Endothelial cell of umbilical vein (primary cell): ENCODE measurements around the gene PARN. TPM values are rescaled to one million over a fixed set of nuclear protein-coding genes. Genes with fewer than 3 reads are reported as not detected.

Experiments used
- BruUV-seq: library from RNA; stranded (reverse); fragments of 400-500 nt; replicated peaks from 2 replicates; lab custom pipeline; 2021; lab: Mats Ljungman, UMichigan
- CTCF ChIA-PET: fragments of 300-600, 350-600 bp; sonication (Branson Sonifier 250); formaldehyde crosslinking; loops from one replicate; lab custom pipeline; 2021; ENCODE audit warnings: antibody characterized with exemption, inconsistent platforms; lab: Charles Lee
- POLR2A ChIA-PET: fragments of 300-600, 350-600 bp; sonication (Branson Sonifier 250); formaldehyde crosslinking; loops from one replicate; lab custom pipeline; 2021; ENCODE audit warnings: antibody characterized with exemption, inconsistent platforms; lab: Charles Lee
- DNase-seq: peaks from one replicate; pipeline ENCODE4 v3.0.0-alpha.2; 2011; ENCODE audit warnings: low read depth, low spot score
- FAIRE-seq: peaks from 2 replicates; lab custom pipeline; 2011; peaks lifted over from hg19 to GRCh38; lab: Jason Lieb, UNC
- H2AFZ ChIP-seq: 2 replicates; pipeline ENCODE4 v1.6.0; 2012; ENCODE audit warnings: low read depth, low read length, control low read depth, inconsistent platforms
- H3K27ac ChIP-seq: 2 replicates; pipeline ENCODE4 v1.5.1; 2011; ENCODE audit warnings: low read depth, mild to moderate bottlenecking, control low read depth, low read length, moderate library complexity; ENCODE audit not compliant: insufficient read depth
- H3K27me3 ChIP-seq, 2 experiments: 2 replicates each; pipeline versions ENCODE4 v1.6.0 to v1.6.1; 2011; ENCODE audit warnings: low read length in 2 of 2, mixed read lengths in 1 of 2; ENCODE audit not compliant: control insufficient read depth in 2 of 2, insufficient read depth in 2 of 2
- H3K36me3 ChIP-seq, 2 experiments: 2 replicates in 1 of 2; 3 replicates in 1 of 2; pipeline ENCODE4 v1.5.1; 2011; ENCODE audit warnings: low read length in 2 of 2, mild to moderate bottlenecking in 1 of 2, moderate library complexity in 1 of 2; ENCODE audit not compliant: control insufficient read depth in 2 of 2, insufficient read depth in 2 of 2; ENCODE audit errors: extremely low read depth in 1 of 2
- H3K4me1 ChIP-seq: 3 replicates; pipeline ENCODE4 v1.5.1; 2011; ENCODE audit warnings: mild to moderate bottlenecking, low read length; ENCODE audit not compliant: control insufficient read depth, insufficient read depth; ENCODE audit errors: extremely low read depth
- H3K4me2 ChIP-seq: 2 replicates; pipeline ENCODE4 v1.6.1; 2011; ENCODE audit warnings: low read length, control low read depth, mixed read lengths; ENCODE audit not compliant: insufficient read depth
- H3K4me3 ChIP-seq, 3 experiments: fragments of 200-600 bp in 1 of 3; sonication (generic), shearing (Covaris generic) in 1 of 3; replicated peaks in 1 of 3; 2 replicates each; pipeline ENCODE4 v1.5.1; 2011 to 2016; ENCODE audit warnings: control low read depth in 3 of 3, low read length in 3 of 3, mild to moderate bottlenecking in 2 of 3, inconsistent platforms in 1 of 3, low read depth in 1 of 3, moderate library complexity in 1 of 3; ENCODE audit not compliant: insufficient read depth in 1 of 3
- H3K79me2 ChIP-seq: 2 replicates; pipeline ENCODE4 v1.6.0; 2012; ENCODE audit warnings: low read length, inconsistent platforms; ENCODE audit not compliant: control insufficient read depth, insufficient read depth
- H3K9ac ChIP-seq: replicated peaks from 2 replicates; pipeline ENCODE3; 2011; ENCODE audit warnings: low read length, control low read depth; ENCODE audit not compliant: insufficient read depth; ENCODE audit errors: extremely low read depth
- H3K9me1 ChIP-seq: replicated peaks from 3 replicates; pipeline ENCODE4 v1.6.0; 2011; ENCODE audit warnings: mild to moderate bottlenecking, low read length; ENCODE audit not compliant: control insufficient read depth, insufficient read depth; ENCODE audit errors: extremely low read depth
- H3K9me3 ChIP-seq: replicated peaks from 2 replicates; pipeline ENCODE4 v1.5.1; 2012; ENCODE audit warnings: low read length, inconsistent platforms; ENCODE audit not compliant: control insufficient read depth, insufficient read depth
- H4K20me1 ChIP-seq: replicated peaks from 2 replicates; pipeline ENCODE3; 2011; ENCODE audit warnings: mild to moderate bottlenecking, low read length; ENCODE audit not compliant: control insufficient read depth, insufficient read depth; ENCODE audit errors: extremely low read depth
- EZH2 ChIP-seq: IDR thresholded peaks from 2 replicates; pipeline ENCODE4 v1.6.1; 2012; ENCODE audit warnings: borderline replicate concordance, low read depth, mild to moderate bottlenecking, moderate library complexity, low read length, inconsistent platforms; ENCODE audit not compliant: severe bottlenecking
- FOS ChIP-seq: IDR thresholded peaks from 2 replicates; pipeline ENCODE4 v1.6.1; 2011; ENCODE audit warnings: mild to moderate bottlenecking, low read length, moderate library complexity, borderline replicate concordance; ENCODE audit not compliant: insufficient read depth
- GATA2 ChIP-seq: IDR thresholded peaks from 2 replicates; pipeline ENCODE4 v1.7.0; 2011; ENCODE audit warnings: low read depth, mild to moderate bottlenecking, moderate library complexity, mixed read lengths, low read length; ENCODE audit not compliant: insufficient read length, insufficient read depth
- JUN ChIP-seq: IDR thresholded peaks from 2 replicates; pipeline ENCODE4 v1.6.1; 2011; ENCODE audit warnings: borderline replicate concordance, low read depth; ENCODE audit not compliant: insufficient read length, insufficient read depth
- MAX ChIP-seq: IDR thresholded peaks from 2 replicates; pipeline ENCODE4 v1.6.1; 2011; ENCODE audit not compliant: insufficient read depth, insufficient read length
- MYC ChIP-seq: IDR thresholded peaks from one replicate; pipeline ENCODE4 v1.6.1; 2011; ENCODE audit warnings: mild to moderate bottlenecking, low read depth, low read length
- POLR2A ChIP-seq: IDR thresholded peaks from 2 replicates; pipeline ENCODE4 v1.6.1; 2012; ENCODE audit warnings: low read depth, mild to moderate bottlenecking, control low read depth, low read length
- POLR2AphosphoS5 ChIP-seq: IDR thresholded peaks from 2 replicates; pipeline ENCODE4 v1.6.1; 2012; ENCODE audit warnings: low read depth, mild to moderate bottlenecking, control low read depth, low read length, moderate library complexity; ENCODE audit not compliant: insufficient read depth
- dilution Hi-C: fragments of 300-500 bp; cut with MboI; formaldehyde crosslinking; loops from one replicate; pipeline ENCODE4 v1.15.0; 2019; ENCODE audit warnings: low sequenced_read_pairs; ENCODE audit not compliant: extremely low pct_ligation_motif_present
- intact Hi-C: fragments of 100-400 bp; cut with micrococcal nuclease; formaldehyde crosslinking; loops from one replicate; pipeline ENCODE4 v1.10.0; 2022
- polyA plus RNA-seq, 4 experiments: library from polyadenylated mRNA; depleted of rRNA in 3 of 4; stranded (reverse) in 3 of 4; unstranded in 1 of 4; fragments of >200 nt; gene quantifications; 2 replicates each; pipeline versions ENCODE4 v1.2.1 to v1.2.3, GENCODE V29; 2011 to 2012; ENCODE audit warnings: missing spikeins in 1 of 4
- total RNA-seq: library from RNA; stranded (reverse); gene quantifications from 2 replicates; pipeline ENCODE4 v1.2.3, GENCODE V29; 2021
- TF ChIP-seq, protein P1 (sequence below), 2 donors: IDR thresholded peaks; 1 replicate in 1 of 2; 2 replicates in 1 of 2; pipeline ENCODE4 v1.5.1; 2011; ENCODE audit warnings: low read length in 2 of 2, mild to moderate bottlenecking in 2 of 2, moderate library complexity in 2 of 2, control low read depth in 1 of 2, inconsistent platforms in 1 of 2, low read depth in 1 of 2; ENCODE audit not compliant: insufficient read depth in 1 of 2; ENCODE audit errors: extremely low read depth in 1 of 2

PARN gene
- total and polyA plus RNA-seq, 2 donors (not counting 3 experiments of a cell fraction or from before 2014, with no cell fraction given), result 16.9 to 24.6 TPM

DNA sequence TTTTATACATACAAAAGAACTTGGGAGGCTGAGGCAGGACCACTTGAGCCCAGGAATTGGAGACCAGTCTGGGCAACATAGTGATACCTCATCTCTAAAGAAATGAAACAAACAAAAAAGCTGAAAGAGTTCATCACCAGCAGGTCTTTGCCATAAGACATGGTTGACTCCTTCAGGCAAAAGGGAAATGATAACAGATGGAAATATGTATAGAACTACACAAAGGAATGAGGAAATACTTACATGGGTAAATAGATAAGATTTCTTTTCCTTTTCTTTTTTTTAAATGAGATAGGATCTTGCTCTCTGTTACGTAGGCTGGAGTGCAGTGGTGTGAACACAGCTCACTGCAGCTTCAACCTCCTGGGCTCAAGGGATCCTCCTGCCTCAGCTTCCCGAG is 165.3 kb downstream of the PARN start:
- Histone ChIP-seq H3K9me3 (no peaks in the 10 kb centered on the region), H2AFZ (no peak overlapping the region), H3K27ac (no peak overlapping the region), H3K36me3 (no peaks in the 10 kb centered on the region), H3K4me3 (no peak overlapping the region), H3K79me2 (no peaks in the 10 kb centered on the region), H3K4me1 (peaks cover 7% of the 10 kb centered on the region), H3K27me3 (no peaks in the 10 kb centered on the region), H4K20me1 (no peaks in the 10 kb centered on the region), H3K9ac (no peak overlapping the region), H3K9me1 (no peaks in the 10 kb centered on the region), H3K4me2 (no peak overlapping the region)
- dilution Hi-C loops (no loop called here), intact Hi-C loops (no loop called here)
- ChIA-PET CTCF (interaction anchor here (1.1 kb wide), 1 partner anchor 8 kb away, joined by 3 read pairs; no protein-coding TSS in a partner anchor), POLR2A (no interaction called here)
- no peak for TF ChIP-seq JUN
- no peak for TF ChIP-seq FOS
- TF ChIP-seq POLR2AphosphoS5, result no peak
- TF ChIP-seq MYC, result no peak
- TF ChIP-seq POLR2A, result no peak
- TF ChIP-seq EZH2, result no peak
- TF ChIP-seq GATA2, result no peak
- TF ChIP-seq, protein P1, sequence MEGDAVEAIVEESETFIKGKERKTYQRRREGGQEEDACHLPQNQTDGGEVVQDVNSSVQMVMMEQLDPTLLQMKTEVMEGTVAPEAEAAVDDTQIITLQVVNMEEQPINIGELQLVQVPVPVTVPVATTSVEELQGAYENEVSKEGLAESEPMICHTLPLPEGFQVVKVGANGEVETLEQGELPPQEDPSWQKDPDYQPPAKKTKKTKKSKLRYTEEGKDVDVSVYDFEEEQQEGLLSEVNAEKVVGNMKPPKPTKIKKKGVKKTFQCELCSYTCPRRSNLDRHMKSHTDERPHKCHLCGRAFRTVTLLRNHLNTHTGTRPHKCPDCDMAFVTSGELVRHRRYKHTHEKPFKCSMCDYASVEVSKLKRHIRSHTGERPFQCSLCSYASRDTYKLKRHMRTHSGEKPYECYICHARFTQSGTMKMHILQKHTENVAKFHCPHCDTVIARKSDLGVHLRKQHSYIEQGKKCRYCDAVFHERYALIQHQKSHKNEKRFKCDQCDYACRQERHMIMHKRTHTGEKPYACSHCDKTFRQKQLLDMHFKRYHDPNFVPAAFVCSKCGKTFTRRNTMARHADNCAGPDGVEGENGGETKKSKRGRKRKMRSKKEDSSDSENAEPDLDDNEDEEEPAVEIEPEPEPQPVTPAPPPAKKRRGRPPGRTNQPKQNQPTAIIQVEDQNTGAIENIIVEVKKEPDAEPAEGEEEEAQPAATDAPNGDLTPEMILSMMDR (IDR thresholded peaks at IDR 0.05; ENCODE audit: extremely low read depth in 1 of 2, insufficient read depth in 1 of 2, low read depth in 1 of 2, low read length in 2 of 2), result no peak
- no peak for TF ChIP-seq MAX
- BruUV-seq, result no TSS peak
- no peak for DNase-seq
- FAIRE-seq, result no peak
